HUES48 (cell line): Measurements from ENCODE around the gene DOCK6.

Source experiments
- H3K27ac ChIP-seq: one replicate; pipeline ENCODE4 v1.7.0; 2013; ENCODE audit warnings: low read depth, low read length, inconsistent platforms
- H3K27me3 ChIP-seq: 2 replicates; pipeline ENCODE4 v1.6.1; 2013; ENCODE audit warnings: mild to moderate bottlenecking, low read length; ENCODE audit not compliant: control insufficient read depth, insufficient read depth
- H3K36me3 ChIP-seq: 2 replicates; pipeline ENCODE4 v1.6.1; 2013; ENCODE audit warnings: low read length; ENCODE audit not compliant: control insufficient read depth, insufficient read depth
- H3K4me1 ChIP-seq: 2 replicates; pipeline ENCODE4 v1.6.1; 2013; ENCODE audit warnings: mild to moderate bottlenecking, low read length; ENCODE audit not compliant: control insufficient read depth, insufficient read depth
- H3K4me3 ChIP-seq: 2 replicates; pipeline ENCODE4 v1.5.1; 2013; ENCODE audit warnings: mild to moderate bottlenecking, low read depth, low read length
- H3K9ac ChIP-seq: 2 replicates; pipeline ENCODE4 v1.6.1; 2013; ENCODE audit warnings: mild to moderate bottlenecking, low read depth, low read length, moderate library complexity
- H3K9me3 ChIP-seq: 2 replicates; pipeline ENCODE4 v1.6.1; 2013; ENCODE audit warnings: low read length; ENCODE audit not compliant: control insufficient read depth, insufficient read depth

Gene DOCK6

GRCh38 chr19:11223200-11223599 lies 39.1 kb downstream of the DOCK6 start:
- no peaks in the 10 kb centered on the region for H3K9me3 ChIP-seq
- H3K36me3 ChIP-seq: peaks cover 27% of the 10 kb centered on the region
- H3K4me3 ChIP-seq: no peak overlapping the region
- no peaks in the 10 kb centered on the region for H3K4me1 ChIP-seq
- no peaks in the 10 kb centered on the region for H3K27me3 ChIP-seq
- no peak overlapping the region for H3K9ac ChIP-seq
- H3K27ac ChIP-seq: no peak overlapping the region

- Histone ChIP-seq H3K4me3 (no peak overlapping the region), H3K4me1 (no peaks in the 10 kb centered on the region), H3K27ac (no peak overlapping the region), H3K27me3 (no peaks in the 10 kb centered on the region), H3K9ac (no peak overlapping the region), H3K9me3 (no peaks in the 10 kb centered on the region), H3K36me3 (peaks cover 33% of the 10 kb centered on the region)
Observed at GRCh38 chr19:11221082-11221598, 41.2 kb downstream of the DOCK6 start.

GRCh38 chr19:11214387-11214786 lies 47.9 kb downstream of the DOCK6 start:
- Histone ChIP-seq H3K27me3 (no peaks in the 10 kb centered on the region), H3K9ac (no peak overlapping the region), H3K9me3 (no peaks in the 10 kb centered on the region), H3K4me3 (no peak overlapping the region), H3K4me1 (no peaks in the 10 kb centered on the region), H3K36me3 (peaks cover 44% of the 10 kb centered on the region), H3K27ac (no peak overlapping the region)

GRCh38 chr19:11210656-11210928 lies 51.7 kb downstream of the DOCK6 start:
- Histone ChIP-seq H3K27me3 (no peaks in the 10 kb centered on the region), H3K4me3 (no peak overlapping the region), H3K36me3 (peaks cover 42% of the 10 kb centered on the region), H3K9me3 (no peaks in the 10 kb centered on the region), H3K9ac (no peak overlapping the region), H3K4me1 (no peaks in the 10 kb centered on the region), H3K27ac (no peak overlapping the region)

- Histone ChIP-seq H3K4me1 (no peaks in the 10 kb centered on the region), H3K27ac (no peak overlapping the region), H3K9me3 (no peaks in the 10 kb centered on the region), H3K27me3 (no peaks in the 10 kb centered on the region), H3K9ac (no peak overlapping the region), H3K36me3 (peaks cover 37% of the 10 kb centered on the region), H3K4me3 (no peak overlapping the region)
Observed at GRCh38 chr19:11209839-11210655, 52.3 kb downstream of the DOCK6 start.

- no peaks in the 10 kb centered on the region for H3K4me1 ChIP-seq
- no peak overlapping the region for H3K9ac ChIP-seq
- peaks cover 28% of the 10 kb centered on the region for H3K36me3 ChIP-seq
- no peak overlapping the region for H3K27ac ChIP-seq
- no peak overlapping the region for H3K4me3 ChIP-seq
- H3K27me3 ChIP-seq: no peaks in the 10 kb centered on the region
- no peaks in the 10 kb centered on the region for H3K9me3 ChIP-seq
Observed at GRCh38 chr19:11208561-11209471, 53.5 kb downstream of the DOCK6 start.

GRCh38 chr19:11205939-11206570 lies 56.3 kb downstream of the DOCK6 start:
- Histone ChIP-seq H3K9me3 (no peaks in the 10 kb centered on the region), H3K4me3 (no peak overlapping the region), H3K4me1 (peaks cover 3% of the 10 kb centered on the region; the same call in 1 of the 2 replicates), H3K27ac (no peak overlapping the region), H3K27me3 (no peaks in the 10 kb centered on the region), H3K36me3 (peaks cover 27% of the 10 kb centered on the region), H3K9ac (no peak overlapping the region)

- Histone ChIP-seq H3K4me3 (no peak overlapping the region), H3K4me1 (peaks cover 3% of the 10 kb centered on the region; the same call in 1 of the 2 replicates), H3K9me3 (no peaks in the 10 kb centered on the region), H3K9ac (no peak overlapping the region), H3K36me3 (peaks cover 25% of the 10 kb centered on the region), H3K27ac (no peak overlapping the region), H3K27me3 (no peaks in the 10 kb centered on the region)
Observed at GRCh38 chr19:11204943-11205349, 57.4 kb downstream of the DOCK6 start.

GRCh38 chr19:11204076-11204602 lies 58.2 kb downstream of the DOCK6 start:
- no peak overlapping the region for H3K9ac ChIP-seq
- no peak overlapping the region for H3K27ac ChIP-seq
- no peaks in the 10 kb centered on the region for H3K27me3 ChIP-seq
- H3K4me3 ChIP-seq: no peak overlapping the region
- no peaks in the 10 kb centered on the region for H3K9me3 ChIP-seq
- H3K36me3 ChIP-seq: peaks cover 29% of the 10 kb centered on the region
- peaks cover 3% of the 10 kb centered on the region for H3K4me1 ChIP-seq

- Histone ChIP-seq H3K9me3 (no peaks in the 10 kb centered on the region), H3K27me3 (no peaks in the 10 kb centered on the region), H3K4me1 (peaks cover 7% of the 10 kb centered on the region), H3K9ac (no peak overlapping the region), H3K36me3 (peaks cover 25% of the 10 kb centered on the region), H3K4me3 (no peak overlapping the region), H3K27ac (no peak overlapping the region)
Observed at GRCh38 chr19:11203194-11204075, 58.9 kb downstream of the DOCK6 start.
